ENCODE results near the gene DNAJB2.
"Not testable (repeated sequence)": the region's sequence is repeated elsewhere in the genome, so short reads cannot be mapped to it uniquely, and the experiment has no call there.

The DNAJB2 gene

DNA sequence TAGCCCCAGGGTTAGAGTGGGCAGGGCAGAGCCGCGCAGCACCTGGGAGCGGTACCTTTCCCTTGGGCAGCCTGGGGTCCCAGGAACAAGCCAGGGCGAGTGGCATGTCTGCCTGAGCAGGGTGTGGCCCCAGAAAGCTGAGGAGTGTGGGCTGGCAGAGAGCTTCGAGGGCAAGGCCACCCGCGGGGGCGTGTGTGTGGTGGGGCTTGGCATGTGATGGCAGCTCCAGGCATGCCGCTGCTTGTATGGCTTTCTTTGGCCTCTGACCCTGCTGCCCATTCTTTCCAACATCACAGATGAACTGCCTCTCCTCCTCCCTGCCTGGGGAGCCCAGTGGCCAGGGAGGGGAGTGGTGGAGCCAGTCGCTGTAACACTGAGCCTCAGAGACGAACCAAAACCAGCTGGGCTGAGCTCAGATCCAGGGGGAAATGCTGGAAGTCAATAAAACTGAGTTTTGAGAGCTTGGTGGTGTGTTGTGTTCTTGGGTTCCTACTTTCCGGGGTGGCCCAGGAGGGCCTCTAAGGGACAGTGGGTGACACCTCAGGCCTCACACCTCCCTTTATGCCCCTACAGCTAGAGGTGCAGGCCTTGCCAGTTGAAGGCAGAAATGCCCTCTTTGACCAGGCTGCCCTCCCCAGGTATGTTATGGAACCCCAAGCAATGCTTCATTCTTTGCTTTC, 7.4 kb downstream of the DNAJB2 start:
- no peak for DNase-seq

DNA sequence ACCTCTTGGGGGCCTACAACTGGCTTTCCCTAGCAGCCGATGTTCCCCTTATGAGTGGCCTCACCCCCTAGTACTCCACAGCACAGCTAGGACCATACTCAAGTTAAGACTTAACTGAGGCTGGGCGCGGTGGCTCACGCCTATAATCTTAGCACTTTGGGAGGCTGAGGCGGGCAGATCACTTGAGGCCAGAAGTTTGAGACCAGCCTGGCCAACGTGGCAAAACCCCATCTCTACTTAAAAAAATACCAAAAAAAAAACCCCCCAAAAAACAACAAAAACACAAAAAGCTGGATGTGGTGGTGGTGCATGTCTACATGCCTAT, 7.9 kb downstream of the DNAJB2 start:
- DNase-seq = not testable (repeated sequence)

DNA sequence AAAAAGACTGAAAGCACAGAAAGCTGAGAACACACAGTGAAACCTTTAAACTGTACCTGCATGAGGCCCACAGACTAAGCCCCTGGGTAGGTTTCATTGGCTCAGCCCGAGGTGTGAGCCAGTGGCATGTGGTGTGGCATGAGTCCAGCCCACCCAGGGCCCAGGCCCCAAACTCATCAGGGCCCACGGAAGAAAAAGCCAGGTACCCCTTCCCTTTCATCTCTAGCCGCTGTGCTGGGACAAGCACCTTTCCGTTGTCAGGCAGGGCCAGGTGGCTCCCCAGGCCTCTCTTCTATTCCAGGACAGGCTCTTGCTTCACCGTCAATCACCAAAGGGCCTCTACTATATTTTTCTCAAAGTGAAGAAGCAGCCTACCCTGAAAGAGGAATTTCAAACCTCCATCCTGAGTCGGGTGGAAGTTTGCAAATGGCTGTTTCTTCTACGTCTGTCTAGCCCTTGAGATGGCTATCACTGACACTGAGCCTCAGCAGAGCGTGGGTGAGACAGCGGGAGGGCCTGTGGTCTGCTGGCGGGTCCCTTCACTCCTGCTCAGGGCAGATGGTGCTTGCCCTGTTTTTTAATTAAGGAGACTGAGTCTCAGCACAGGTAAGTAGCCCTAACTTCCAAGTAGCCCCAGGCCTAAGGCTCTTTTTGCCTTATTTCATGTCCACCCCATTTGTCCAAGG, 8.6 kb downstream of the DNAJB2 start:
- DNase-seq = no peak

DNA sequence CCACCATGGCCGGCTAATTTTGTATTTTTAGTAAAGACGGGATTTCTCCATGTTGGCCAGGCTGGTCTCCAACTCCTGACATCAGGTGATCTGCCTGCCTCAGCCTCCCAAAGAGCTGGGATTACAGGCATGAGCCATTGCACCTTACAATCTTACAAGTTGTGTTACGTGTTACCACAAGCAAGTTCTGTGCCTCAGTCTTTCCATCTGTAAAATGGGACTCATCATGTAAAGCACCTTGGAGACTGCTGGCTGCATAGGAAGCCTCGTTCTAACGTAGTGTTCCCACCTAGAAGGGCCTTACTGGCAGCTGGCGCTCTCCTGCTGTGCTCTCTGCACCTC, 10.0 kb downstream of the DNAJB2 start:
- DNase-seq = no peak

DNA sequence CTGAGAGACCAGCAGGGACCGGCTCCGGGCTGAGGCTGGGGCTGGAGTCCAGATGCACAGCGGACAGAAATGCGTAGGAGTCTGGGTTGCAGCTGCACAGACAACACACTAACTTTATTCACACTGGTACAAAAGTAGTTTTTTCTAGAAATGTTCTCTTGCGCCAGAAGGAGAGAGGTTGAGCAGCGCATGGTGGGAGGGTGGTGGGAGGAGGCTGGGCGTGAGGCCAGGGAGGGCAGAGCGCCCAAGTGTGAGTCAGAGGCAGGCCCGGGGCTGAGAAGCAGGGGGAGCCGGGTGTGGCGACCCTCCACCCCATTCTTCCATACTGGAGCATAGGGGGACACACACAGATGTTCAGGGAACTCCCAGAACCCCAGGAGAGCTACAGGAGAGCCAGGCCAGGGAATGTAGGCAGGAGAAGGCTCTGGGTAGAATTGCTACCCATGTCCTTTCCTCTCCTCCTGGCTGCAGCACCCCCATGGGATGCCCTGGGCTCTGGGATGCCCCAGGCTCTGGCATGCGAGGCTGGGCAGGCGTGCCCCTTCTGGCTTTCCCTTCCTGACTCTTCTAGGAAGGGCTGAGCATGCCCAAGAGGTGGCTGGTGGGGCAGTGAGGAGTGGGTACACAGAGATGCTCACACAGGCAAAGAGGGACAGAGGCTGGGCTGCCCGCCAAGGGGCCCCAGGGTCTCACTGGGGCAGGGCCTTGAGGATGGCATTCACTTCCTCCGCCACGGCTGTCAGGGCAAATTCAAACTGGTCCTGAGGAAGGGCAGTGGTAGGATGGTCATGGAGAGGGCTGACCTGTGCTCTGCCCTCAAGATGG, 10.6 kb downstream of the DNAJB2 start:
- DNase-seq = no peak

DNA sequence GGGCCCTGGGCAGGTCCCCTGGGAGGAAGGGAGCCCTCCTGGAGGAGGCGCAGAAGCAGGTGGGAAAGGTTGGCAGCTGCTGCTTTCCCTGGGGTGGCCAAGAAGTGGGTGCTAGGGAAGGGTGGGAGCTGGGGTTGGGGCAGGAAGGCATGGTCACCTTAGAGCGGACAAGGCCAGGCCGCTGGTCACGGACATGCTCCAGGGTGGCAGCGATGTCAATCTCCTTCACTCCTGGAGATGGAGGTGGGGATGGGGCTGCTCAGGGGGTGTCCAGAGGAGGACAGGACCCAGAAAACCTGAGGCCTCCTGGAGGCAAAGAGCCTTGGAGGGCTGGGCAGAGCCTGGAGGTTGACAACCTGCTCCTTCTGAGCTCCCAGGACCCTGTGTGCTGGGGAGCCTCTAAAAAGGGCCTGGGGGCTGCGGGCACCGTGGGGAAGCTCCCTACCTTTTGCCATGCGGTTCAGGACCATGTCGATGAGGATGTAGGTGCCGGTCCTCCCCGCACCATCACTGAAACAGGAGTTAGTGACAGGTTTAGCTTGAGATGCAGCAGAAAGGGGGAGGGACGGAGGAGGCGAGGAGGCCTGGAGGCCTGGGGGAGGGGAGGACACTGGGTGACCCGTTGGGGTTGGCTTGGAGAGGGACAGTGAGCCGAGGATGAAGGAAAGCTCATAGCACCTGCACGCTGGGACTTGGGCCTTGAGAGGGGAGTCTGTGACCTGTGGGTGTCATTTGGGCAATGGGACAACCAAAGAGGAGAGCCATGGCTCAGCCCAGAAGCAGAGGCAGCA, 11.4 kb downstream of the DNAJB2 start:
- DNase-seq = no peak

DNA sequence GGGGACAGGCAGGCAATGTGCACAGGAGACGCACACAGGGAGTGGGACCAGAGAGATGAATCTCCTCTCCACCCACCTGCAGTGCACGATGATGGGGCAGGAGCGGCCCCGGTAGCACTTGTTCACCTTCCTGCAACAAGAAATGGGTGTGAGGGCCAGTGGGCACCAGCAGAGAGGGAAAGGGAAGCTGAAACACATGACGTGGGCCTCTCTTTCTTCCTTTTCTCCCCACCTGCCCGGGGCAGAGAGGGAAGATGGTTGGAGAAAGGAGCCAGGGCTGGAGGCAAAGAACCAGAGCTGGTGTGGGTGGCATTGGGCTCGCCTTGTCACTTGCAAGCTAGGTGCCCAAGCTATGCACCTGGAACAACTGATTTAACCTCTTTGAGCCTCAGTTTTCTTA, 12.2 kb downstream of the DNAJB2 start:
- no peak for DNase-seq

DNA sequence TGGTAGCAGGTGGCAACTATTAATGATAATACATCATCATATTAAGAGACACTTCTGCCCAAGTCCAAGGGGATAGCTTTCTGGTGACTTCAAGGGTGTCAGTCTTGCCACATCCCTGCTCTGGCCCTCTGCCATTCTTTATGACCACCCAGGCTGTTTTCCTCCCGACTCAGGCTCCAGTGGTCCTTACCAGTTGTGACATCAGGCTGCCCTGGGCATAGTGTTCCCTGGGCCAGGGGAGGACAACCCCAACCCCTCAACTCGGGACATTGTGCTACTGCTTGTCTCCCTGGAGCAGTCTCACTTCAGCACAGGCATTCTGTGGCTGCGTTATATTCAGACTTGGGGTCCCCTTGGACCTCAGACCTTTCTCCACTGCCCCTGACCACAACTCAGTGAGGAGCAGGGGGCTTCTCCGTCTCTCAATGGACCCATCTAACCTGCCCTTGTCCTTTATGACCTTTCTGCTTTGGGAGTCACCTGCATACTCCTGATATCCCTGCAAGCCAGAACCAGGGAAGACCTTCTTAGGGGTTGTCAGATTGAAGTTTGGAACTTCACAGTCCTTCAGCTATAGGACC, 12.8 kb downstream of the DNAJB2 start:
- no peak for DNase-seq

DNA sequence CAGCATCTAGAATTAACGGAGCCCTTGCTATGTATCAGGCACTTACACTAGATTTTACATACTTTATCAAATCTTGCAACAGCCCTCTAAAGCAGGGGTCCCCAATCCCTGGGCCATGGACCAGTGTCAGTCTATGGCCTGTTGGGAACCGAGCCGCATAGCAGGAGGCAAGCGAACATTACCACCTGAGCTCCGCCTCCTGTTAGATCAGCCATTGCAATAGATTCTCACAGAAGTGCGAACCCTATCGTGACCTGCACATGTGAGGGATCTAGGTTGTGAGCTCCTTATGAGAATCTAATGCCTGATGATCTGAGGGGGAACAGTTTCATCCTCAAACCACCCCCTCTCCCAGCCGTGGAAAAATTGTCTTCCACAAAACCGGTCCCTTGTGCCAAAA, 13.4 kb downstream of the DNAJB2 start:
- DNase-seq = no peak

DNA sequence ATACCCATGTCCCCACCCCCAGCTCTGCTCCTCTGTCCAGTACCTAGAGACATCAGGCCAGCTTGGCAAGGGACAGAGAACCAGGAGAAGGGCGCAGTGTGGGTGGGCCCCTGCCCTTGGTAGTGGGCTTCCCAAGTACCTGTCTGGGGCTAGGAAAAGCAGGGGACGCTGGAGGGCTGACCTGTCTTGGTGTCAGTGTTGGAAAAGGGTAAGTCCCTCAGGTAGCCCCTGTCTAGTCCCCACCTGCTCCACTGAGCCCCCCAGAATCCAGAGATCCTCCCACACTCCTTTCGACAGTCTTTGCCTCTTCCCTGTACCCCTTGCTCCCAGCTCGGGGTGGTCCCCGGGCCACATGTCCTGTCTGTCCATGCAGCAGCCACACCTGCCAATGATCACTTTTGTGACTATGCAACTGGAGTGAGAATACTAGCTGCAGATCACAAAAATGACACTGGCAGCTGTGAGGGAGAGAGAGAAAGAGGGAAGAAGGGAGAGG, 14.6 kb downstream of the DNAJB2 start:
- DNase-seq = no peak

DNA sequence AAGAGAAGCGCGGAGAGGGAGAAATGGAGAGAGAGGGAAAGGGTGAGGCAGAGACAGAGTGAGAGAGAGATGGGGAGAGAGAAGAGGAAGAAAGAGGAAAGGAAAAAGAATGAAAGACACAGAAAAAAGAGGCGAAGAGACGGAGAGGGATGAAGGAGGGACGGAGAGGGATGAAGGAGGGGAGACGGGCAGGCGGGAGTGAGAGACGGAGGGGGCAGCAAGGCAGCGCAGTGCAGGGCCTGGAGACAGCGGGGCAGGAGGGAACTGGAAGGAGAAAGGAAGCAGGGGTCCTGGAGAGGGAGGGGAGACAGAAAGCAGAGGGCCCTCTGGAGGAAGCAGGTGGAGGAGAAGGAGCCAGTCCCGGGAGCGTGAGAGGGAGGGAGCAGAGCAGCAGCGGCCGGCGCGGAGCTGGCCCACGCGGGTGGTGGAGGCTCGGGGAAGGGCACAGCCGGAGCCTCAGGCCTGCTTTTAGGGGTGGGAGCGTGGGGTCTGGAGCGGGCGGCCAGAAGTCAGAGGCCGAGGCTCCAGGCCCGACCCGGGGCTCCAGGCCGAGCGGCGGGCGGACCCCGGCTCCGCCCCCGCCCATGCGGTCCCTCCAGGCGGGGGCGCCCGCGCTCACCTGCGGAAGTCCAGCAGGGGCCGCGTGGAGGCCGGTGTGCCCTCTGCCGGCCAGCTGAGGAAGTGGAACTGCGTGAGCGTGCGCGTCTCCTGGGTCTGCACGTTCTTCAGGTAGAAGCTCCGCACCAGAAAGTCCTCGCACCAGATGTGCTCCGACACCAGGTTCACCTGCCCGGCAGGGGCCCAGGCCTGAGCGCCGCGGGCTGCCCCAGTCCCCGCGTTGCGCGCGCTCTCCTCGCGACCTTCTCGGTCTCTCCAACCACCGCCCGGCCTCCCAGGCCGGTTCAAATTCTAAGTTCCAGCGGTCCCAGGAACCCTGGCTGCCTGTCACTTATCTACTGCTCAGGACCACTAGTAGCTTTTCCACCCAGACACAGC, 15.5 kb downstream of the DNAJB2 start:
- no peak for DNase-seq

DNA sequence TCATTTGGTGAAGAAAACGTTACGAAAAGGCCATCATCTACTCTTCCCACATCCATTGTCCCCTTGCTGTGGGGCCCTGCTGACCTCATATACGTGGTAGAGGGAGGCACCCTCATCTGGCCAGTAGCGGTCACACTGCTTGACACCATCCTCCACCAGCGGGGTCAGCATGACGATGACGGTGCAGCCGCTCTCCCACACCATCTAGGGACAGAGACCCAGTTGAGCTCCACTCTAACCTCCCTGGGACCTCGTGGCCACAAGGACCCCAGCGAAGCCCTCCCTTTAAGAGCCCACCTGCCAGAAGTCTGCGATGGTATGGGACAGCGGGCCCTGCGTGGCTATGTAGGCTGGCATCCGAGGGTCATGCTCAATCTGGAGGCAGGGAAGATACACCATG, 17.0 kb downstream of the DNAJB2 start:
- no peak for DNase-seq

DNA sequence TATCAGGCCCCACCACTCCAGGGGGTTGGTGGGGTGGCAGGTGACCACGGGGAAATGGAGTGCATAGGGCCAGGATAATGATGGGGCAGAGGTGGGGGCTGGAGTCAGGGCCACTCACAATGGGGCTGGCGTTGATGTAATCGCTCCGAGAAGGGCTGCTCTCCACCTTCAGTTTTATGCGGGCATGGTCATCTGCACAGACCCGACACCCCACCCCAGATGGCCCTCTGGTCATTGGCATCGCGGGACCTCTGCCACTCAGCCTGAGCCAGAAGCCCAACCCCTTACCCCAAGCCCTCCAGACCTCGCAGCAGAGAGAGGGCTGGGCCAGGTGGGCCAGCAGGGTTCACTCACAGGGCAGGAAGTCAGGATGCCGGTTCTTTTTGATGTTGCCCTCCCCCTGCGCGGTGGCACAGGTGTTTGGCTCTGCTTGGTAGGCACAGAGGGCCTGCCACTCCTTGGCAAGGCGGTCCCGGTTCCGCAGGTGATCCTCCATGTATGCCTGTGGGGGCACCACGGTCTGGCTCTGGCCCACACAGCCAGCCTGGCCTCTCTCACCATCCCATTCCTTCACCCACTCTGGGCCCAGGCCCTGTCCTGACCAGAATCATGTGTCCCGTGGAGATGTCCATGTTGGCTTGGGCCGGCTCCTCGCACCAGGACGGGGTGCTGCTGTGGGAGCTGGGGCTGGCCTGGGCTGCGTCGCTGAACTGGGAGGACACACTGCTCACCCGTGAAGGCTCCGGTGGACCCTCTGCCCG, 17.6 kb downstream of the DNAJB2 start:
- no peak for DNase-seq

DNA sequence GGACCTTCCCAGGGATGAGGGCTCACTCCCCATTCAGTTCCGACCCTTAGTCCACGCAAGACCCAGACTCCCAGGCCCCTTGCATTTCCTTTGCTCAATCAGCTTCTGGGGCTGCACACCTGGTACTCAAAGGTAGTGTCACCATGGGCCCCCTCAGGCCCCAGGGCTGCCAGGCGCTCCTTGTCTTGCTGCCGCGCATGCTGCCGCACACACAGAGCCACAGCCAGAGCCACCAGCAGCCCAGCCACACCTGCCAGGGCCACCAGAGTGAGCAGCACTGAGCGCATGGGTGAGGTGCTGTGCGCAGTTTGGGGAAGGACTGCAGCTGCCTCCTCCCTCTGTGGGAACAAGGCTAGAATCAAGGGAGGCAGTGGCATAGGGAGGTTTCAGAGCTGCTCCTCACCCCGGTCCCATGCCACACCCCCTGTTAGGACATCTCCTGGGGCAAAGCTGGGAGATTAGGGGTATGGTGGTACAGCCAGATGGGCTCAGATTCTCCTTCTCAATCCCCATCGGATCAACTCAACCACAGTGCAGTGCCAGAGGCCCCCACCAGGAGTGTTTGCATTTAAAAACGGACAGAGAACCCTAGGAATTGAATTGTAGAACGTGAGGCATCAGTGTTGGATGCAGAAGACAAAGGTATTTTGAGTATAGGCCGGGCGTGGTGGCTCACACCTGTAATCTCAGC, 18.7 kb downstream of the DNAJB2 start:
- DNase-seq = no peak

DNA sequence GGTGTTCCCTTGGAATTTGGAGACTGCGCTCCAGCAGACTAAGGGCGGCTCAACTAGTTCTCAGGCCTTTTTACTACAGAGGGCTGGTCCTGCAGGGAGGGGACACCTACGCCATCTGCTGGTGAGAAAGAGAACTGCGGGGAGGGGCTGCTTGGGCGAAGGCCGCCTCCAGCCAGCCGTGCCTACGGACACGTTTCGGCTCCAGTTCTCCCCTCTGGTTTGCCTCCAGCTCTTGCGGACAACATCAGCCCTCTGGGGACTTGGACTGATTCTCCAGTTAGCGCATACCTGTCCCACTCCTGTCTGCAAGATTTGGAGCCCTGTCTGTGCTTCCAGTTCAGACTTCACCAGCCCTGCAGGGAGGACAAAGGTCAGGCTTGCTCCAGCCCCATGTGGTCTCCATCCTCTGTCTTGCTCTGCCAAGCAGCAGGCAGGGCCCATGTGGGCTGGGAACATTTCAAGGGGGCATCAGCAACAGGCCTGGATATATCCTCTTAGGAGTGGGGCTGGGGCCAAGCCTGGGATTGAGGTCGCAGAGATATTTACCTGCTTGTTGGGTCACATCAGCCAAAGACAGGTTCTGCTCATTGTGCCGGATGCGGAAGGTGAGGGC, 19.7 kb downstream of the DNAJB2 start:
- no peak for DNase-seq

DNA sequence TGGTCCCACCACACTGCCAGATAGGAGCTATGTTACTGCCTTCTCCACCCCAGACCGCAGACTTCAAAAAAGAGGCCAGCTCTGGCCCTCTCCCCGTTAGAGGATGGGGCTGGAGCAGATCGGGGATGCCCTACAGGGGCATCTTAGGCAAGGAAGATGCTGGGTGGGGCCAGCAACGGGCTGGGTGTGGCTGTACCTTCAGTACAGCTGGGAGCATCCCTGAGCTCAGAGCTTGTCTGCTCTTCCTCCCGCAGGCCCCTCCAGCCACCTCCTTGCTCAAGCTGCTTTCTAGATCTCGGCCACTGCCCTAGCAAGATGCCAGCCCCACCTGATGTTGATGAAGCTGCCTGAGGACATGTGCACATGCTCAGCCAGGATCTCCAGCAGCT, 20.2 kb downstream of the DNAJB2 start:
- no peak for DNase-seq

DNA sequence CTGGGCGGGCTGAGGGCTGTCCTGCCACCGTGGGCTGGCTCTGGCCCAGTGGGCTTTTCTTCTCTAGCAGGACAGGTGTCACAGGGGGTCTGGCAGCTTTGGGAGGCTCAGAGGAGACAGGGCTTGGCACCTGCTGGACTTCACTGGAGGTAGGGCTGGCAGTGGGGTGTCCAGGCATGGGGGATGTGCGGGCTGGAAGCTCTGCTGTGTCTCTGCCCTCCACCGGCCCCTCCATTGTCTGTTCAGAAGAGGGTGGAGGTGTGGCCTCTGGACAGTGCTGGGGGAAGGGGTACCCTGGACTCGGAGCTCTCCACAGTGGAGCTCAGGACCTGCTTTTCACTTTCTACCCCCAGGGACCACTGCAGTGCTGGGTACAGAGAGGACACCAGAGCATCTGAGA, 20.9 kb downstream of the DNAJB2 start:
- no peak for DNase-seq

DNA sequence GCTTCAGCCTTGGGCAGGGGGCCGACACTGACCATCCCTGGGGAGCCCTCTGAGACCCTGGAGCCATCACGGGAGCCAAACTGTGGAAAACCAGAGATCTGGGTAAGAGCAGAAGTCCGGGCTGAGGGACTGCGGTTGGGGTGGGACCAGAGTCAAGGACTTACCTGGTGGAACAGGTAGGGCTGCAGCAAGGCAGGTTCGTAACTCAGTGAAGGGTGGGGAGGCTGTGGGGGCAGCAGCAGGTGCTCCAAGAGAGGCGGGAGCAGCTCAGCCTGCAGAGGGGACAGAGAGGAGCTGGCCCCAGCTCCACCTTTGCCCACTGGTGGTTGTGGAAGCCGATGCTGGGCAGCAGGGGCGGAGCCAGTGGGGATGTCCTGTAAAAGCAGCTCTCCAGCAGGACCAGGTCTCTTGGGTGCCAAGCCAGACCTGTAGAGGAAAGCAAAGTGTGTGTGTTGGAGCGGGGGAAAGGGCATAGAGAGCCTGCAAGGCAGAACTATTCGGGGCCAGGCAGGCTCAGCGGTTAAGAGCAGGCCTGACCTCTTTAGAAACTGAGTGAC, 23.3 kb downstream of the DNAJB2 start:
- DNase-seq = no peak

DNA sequence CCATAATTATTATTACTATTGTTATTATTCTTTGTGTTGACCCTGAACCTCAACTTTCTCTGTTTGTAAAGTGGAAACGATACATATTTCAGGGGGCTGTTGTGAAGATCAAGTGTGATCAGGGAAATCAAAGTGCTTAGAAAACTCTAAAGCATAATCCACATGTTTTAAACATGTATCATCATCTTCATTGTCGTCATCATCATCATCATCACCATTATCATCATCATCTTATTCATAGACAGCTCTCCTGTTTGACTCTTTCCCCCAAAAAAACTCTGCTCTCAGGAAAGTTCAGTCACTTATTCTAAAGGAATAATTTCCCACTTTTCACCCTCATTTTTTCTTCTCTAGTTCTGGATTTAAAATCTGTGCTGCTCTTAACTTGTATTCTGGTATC, 25.1 kb downstream of the DNAJB2 start:
- no peak for DNase-seq
